ENCODE results near the gene FAM210A.

DNA sequence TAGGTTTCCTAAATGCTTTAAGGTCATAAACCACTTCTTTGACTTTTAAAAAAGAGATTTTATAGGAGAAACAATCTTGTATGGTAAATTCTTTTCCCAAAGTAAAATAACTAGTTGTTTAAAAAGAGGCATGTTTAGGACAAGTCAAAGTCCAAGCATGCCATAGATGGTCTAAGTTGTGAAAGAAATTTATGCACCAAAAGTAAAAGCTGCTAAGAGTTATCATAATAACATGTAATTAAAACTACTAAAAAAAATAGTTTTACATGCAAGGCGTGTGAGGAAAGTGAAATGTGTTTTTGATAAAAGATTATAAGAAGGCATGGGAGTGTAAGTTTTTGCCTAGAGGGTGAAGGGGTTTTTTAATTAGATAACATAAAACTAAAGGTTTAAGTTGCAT is 22.5 kb downstream of the FAM210A start:
- TF ChIP-seq, protein P1, sequence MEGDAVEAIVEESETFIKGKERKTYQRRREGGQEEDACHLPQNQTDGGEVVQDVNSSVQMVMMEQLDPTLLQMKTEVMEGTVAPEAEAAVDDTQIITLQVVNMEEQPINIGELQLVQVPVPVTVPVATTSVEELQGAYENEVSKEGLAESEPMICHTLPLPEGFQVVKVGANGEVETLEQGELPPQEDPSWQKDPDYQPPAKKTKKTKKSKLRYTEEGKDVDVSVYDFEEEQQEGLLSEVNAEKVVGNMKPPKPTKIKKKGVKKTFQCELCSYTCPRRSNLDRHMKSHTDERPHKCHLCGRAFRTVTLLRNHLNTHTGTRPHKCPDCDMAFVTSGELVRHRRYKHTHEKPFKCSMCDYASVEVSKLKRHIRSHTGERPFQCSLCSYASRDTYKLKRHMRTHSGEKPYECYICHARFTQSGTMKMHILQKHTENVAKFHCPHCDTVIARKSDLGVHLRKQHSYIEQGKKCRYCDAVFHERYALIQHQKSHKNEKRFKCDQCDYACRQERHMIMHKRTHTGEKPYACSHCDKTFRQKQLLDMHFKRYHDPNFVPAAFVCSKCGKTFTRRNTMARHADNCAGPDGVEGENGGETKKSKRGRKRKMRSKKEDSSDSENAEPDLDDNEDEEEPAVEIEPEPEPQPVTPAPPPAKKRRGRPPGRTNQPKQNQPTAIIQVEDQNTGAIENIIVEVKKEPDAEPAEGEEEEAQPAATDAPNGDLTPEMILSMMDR (conservative IDR thresholded peaks at IDR 0.05) = no peak
- no peak for TF ChIP-seq EZH2 (IDR thresholded peaks at IDR 0.05; ENCODE audit: low read depth)
